Stimulated activated CD8-positive, alpha-beta memory T cell treated with anti-CD3 and anti-CD28 coated beads, Interleukin-12 subunit alpha, Interleukin-12 subunit beta, amount 100 ng/mL, for 4 hours (primary cell): ENCODE data around the gene MYBPC1.
"Not testable (repeated sequence)": the region's sequence is repeated elsewhere in the genome, so short reads cannot be mapped to it uniquely, and the experiment has no call there.

Source experiments
- DNase-seq: peaks from one replicate; pipeline ENCODE4 v3.0.0-alpha.2; 2020; ENCODE audit warnings: low read depth

The MYBPC1 gene

GRCh38 chr12:101594700-101595099 lies at the start of gene MYBPC1:
Gene MYBPC1, plus strand, starts transcription at chr12:101594971. Its CDS starts 100 bp downstream, at chr12:101595071.
- DNase-seq = no peak

- no peak for DNase-seq
Observed at GRCh38 chr12:101551362-101552114, 43.2 kb upstream of the MYBPC1 start.

- no peak for DNase-seq
Observed at GRCh38 chr12:101552277-101552676, 42.5 kb upstream of the MYBPC1 start.

- no peak for DNase-seq
Observed at GRCh38 chr12:101557094-101557493, 37.7 kb upstream of the MYBPC1 start.

GRCh38 chr12:101558726-101559125 lies 36.0 kb upstream of the MYBPC1 start:
- DNase-seq = not testable (repeated sequence)

GRCh38 chr12:101563212-101563611 lies 31.6 kb upstream of the MYBPC1 start:
- no peak for DNase-seq

- DNase-seq = no peak
Observed at GRCh38 chr12:101564912-101565311, 29.9 kb upstream of the MYBPC1 start.

- DNase-seq = no peak
Observed at GRCh38 chr12:101566318-101566717, 28.5 kb upstream of the MYBPC1 start.

GRCh38 chr12:101567918-101568317 lies 26.9 kb upstream of the MYBPC1 start:
- DNase-seq = no peak

- DNase-seq = no peak
Observed at GRCh38 chr12:101570047-101570446, 24.7 kb upstream of the MYBPC1 start.

- DNase-seq = no peak
Observed at GRCh38 chr12:101571105-101571504, 23.7 kb upstream of the MYBPC1 start.

- DNase-seq = no peak
Observed at GRCh38 chr12:101573743-101574142, 21.0 kb upstream of the MYBPC1 start.

GRCh38 chr12:101578417-101578816 lies 16.4 kb upstream of the MYBPC1 start:
- DNase-seq = no peak

GRCh38 chr12:101581190-101581589 lies 13.6 kb upstream of the MYBPC1 start:
- DNase-seq = no peak

GRCh38 chr12:101582937-101583336 lies 11.8 kb upstream of the MYBPC1 start:
- no peak for DNase-seq

GRCh38 chr12:101590383-101590782 lies 4.4 kb upstream of the MYBPC1 start:
- no peak for DNase-seq

GRCh38 chr12:101591781-101592180 lies 3.0 kb upstream of the MYBPC1 start:
- DNase-seq = no peak

GRCh38 chr12:101592448-101592847 lies 2.3 kb upstream of the MYBPC1 start:
- DNase-seq = no peak

- DNase-seq = no peak
Observed at GRCh38 chr12:101592921-101593320, 1.9 kb upstream of the MYBPC1 start.

- no peak for DNase-seq
Observed at GRCh38 chr12:101596172-101596571, 1.4 kb downstream of the MYBPC1 start.

GRCh38 chr12:101597164-101597563 lies 2.4 kb downstream of the MYBPC1 start:
- no peak for DNase-seq

GRCh38 chr12:101598483-101598882 lies 3.7 kb downstream of the MYBPC1 start:
- DNase-seq = no peak

GRCh38 chr12:101599311-101599710 lies 4.5 kb downstream of the MYBPC1 start:
- no peak for DNase-seq
